Activated T-helper 17 cell treated with anti-CD3 and anti-CD28 coated beads, Interleukin-2, amount 50 U/mL, for 72 hours (primary cell): ENCODE measurements around the gene CIAO2A. TPM values are rescaled to one million over a fixed set of nuclear protein-coding genes. Genes with fewer than 3 reads are reported as not detected.
A peak's percentile ranks its signal among the peaks of the same experiment; 100 is the strongest.

Source experiments
- ATAC-seq: fragments of 150-1000 bp; cut with Tn5 transposase; replicated peaks from 2 replicates; pipeline ENCODE4 v1.10.0; 2021; ENCODE audit warnings: mild to moderate bottlenecking, moderate library complexity
- H3K27ac Mint-ChIP-seq: one replicate; pipeline ENCODE4 v1.8.0; 2022; ENCODE audit warnings: mixed read lengths
- H3K27me3 Mint-ChIP-seq: one replicate; pipeline ENCODE4 v1.8.0; 2022; ENCODE audit warnings: mixed read lengths
- H3K36me3 Mint-ChIP-seq: one replicate; pipeline ENCODE4 v1.8.0; 2022; ENCODE audit warnings: low read depth, mild to moderate bottlenecking, mixed read lengths
- H3K4me1 Mint-ChIP-seq: one replicate; pipeline ENCODE4 v1.8.0; 2022; ENCODE audit warnings: mixed read lengths
- H3K4me3 Mint-ChIP-seq: one replicate; pipeline ENCODE4 v1.8.0; 2022; ENCODE audit warnings: mild to moderate bottlenecking, mixed read lengths
- H3K9me3 Mint-ChIP-seq: one replicate; pipeline ENCODE4 v1.8.0; 2022; ENCODE audit warnings: mixed read lengths
- total RNA-seq, 2 donors: library from RNA; stranded (reverse); gene quantifications; one replicate each; pipeline ENCODE4 v1.2.3, GENCODE V29; 2022

The CIAO2A gene
- total RNA-seq, 2 donors from 2014 or later = 71.7 to 99.1 TPM

GRCh38 chr15:64048781-64049460, 44.7 kb downstream of the CIAO2A start:
- Mint-ChIP-seq H3K4me1 (peaks cover 5% of the 10 kb centered on the region), H3K9me3 (no peaks in the 10 kb centered on the region), H3K36me3 (no peaks in the 10 kb centered on the region), H3K27ac (no peak overlapping the region), H3K4me3 (no peak overlapping the region), H3K27me3 (peaks cover 8% of the 10 kb centered on the region)
- no peak for ATAC-seq

- ATAC-seq = peak; percentile 96
- Mint-ChIP-seq H3K4me3 (peak within 1 kb of the TSS; percentile 63), H3K27me3 (peaks cover 8% of the 10 kb centered on the region), H3K4me1 (peaks cover 5% of the 10 kb centered on the region), H3K36me3 (no peaks in the 10 kb centered on the region), H3K9me3 (no peaks in the 10 kb centered on the region), H3K27ac (peak within 1 kb of the TSS; percentile 33)
Observed at GRCh38 chr15:64046421-64047153, 47.1 kb downstream of the CIAO2A start, which contains the start of gene DAPK2. Gene DAPK2, minus strand, starts transcription at chr15:64046485. Its CDS starts 6,224 bp downstream, at chr15:64040261.

GRCh38 chr15:64045774-64046420, 47.7 kb downstream of the CIAO2A start:
- ATAC-seq = peak; percentile 53
- Mint-ChIP-seq H3K9me3 (no peaks in the 10 kb centered on the region), H3K36me3 (no peaks in the 10 kb centered on the region), H3K27ac (no peak overlapping the region), H3K27me3 (peaks cover 8% of the 10 kb centered on the region), H3K4me3 (peak overlapping the region; percentile 50), H3K4me1 (peaks cover 5% of the 10 kb centered on the region)

- Mint-ChIP-seq H3K4me3 (peak overlapping the region; percentile 50), H3K27me3 (peaks cover 8% of the 10 kb centered on the region), H3K27ac (no peak overlapping the region), H3K36me3 (no peaks in the 10 kb centered on the region), H3K4me1 (peaks cover 5% of the 10 kb centered on the region), H3K9me3 (no peaks in the 10 kb centered on the region)
- no peak for ATAC-seq
Observed at GRCh38 chr15:64045101-64045435, 48.6 kb downstream of the CIAO2A start.

- Mint-ChIP-seq H3K27me3 (peaks cover 8% of the 10 kb centered on the region), H3K4me3 (peak overlapping the region; percentile 50), H3K27ac (no peak overlapping the region), H3K36me3 (no peaks in the 10 kb centered on the region), H3K4me1 (peaks cover 5% of the 10 kb centered on the region), H3K9me3 (no peaks in the 10 kb centered on the region)
- no peak for ATAC-seq
Observed at GRCh38 chr15:64044300-64045100, 49.1 kb downstream of the CIAO2A start.

GRCh38 chr15:64038878-64039610, 54.6 kb downstream of the CIAO2A start:
- no peaks in the 10 kb centered on the region for H3K9me3 Mint-ChIP-seq

GRCh38 chr15:64037966-64038365, 55.7 kb downstream of the CIAO2A start:
- H3K4me3 Mint-ChIP-seq = no peak overlapping the region
- H3K4me1 Mint-ChIP-seq = no peaks in the 10 kb centered on the region
- no peaks in the 10 kb centered on the region for H3K9me3 Mint-ChIP-seq
- no peak for ATAC-seq
- H3K27me3 Mint-ChIP-seq = no peaks in the 10 kb centered on the region
- no peaks in the 10 kb centered on the region for H3K36me3 Mint-ChIP-seq
- H3K27ac Mint-ChIP-seq = no peak overlapping the region

More at GRCh38 chr15:64038878-64039610, 54.6 kb downstream of the CIAO2A start:
- Mint-ChIP-seq H3K4me1 (no peaks in the 10 kb centered on the region), H3K27me3 (no peaks in the 10 kb centered on the region), H3K4me3 (no peak overlapping the region), H3K27ac (peak overlapping the region; percentile 56), H3K36me3 (no peaks in the 10 kb centered on the region)
- ATAC-seq = no peak

GRCh38 chr15:64037116-64037515, 56.5 kb downstream of the CIAO2A start:
- no peak overlapping the region for H3K4me3 Mint-ChIP-seq
- no peaks in the 10 kb centered on the region for H3K4me1 Mint-ChIP-seq
- H3K27me3 Mint-ChIP-seq = no peaks in the 10 kb centered on the region
- no peaks in the 10 kb centered on the region for H3K9me3 Mint-ChIP-seq
- peak overlapping the region; percentile 0 for H3K27ac Mint-ChIP-seq
- no peaks in the 10 kb centered on the region for H3K36me3 Mint-ChIP-seq
- ATAC-seq = no peak

- no peak for ATAC-seq
- H3K4me3 Mint-ChIP-seq = no peak overlapping the region
Observed at GRCh38 chr15:64035525-64035924, 58.1 kb downstream of the CIAO2A start.

GRCh38 chr15:64034519-64034918, 59.1 kb downstream of the CIAO2A start:
- Mint-ChIP-seq H3K36me3 (no peaks in the 10 kb centered on the region), H3K27me3 (no peaks in the 10 kb centered on the region)

More at GRCh38 chr15:64035525-64035924, 58.1 kb downstream of the CIAO2A start:
- H3K4me1 Mint-ChIP-seq = no peaks in the 10 kb centered on the region
- no peaks in the 10 kb centered on the region for H3K27me3 Mint-ChIP-seq
- H3K27ac Mint-ChIP-seq = no peak overlapping the region
- H3K9me3 Mint-ChIP-seq = no peaks in the 10 kb centered on the region
- H3K36me3 Mint-ChIP-seq = no peaks in the 10 kb centered on the region

GRCh38 chr15:64032329-64032728, 61.3 kb downstream of the CIAO2A start:
- H3K27ac Mint-ChIP-seq = no peak overlapping the region
- H3K4me3 Mint-ChIP-seq = no peak overlapping the region
- peaks cover 4% of the 10 kb centered on the region for H3K4me1 Mint-ChIP-seq
- ATAC-seq = no peak
- H3K27me3 Mint-ChIP-seq = no peaks in the 10 kb centered on the region
- no peaks in the 10 kb centered on the region for H3K9me3 Mint-ChIP-seq
- no peaks in the 10 kb centered on the region for H3K36me3 Mint-ChIP-seq

More at GRCh38 chr15:64034519-64034918, 59.1 kb downstream of the CIAO2A start:
- Mint-ChIP-seq H3K27ac (no peak overlapping the region), H3K9me3 (no peaks in the 10 kb centered on the region), H3K4me3 (no peak overlapping the region), H3K4me1 (peaks cover under 1% of the 10 kb centered on the region)
- ATAC-seq = no peak

GRCh38 chr15:64030123-64030522, 63.5 kb downstream of the CIAO2A start:
- Mint-ChIP-seq H3K9me3 (no peaks in the 10 kb centered on the region), H3K27me3 (no peaks in the 10 kb centered on the region)

GRCh38 chr15:64029633-64030032, 64.0 kb downstream of the CIAO2A start:
- Mint-ChIP-seq H3K27ac (peak overlapping the region; percentile 63), H3K4me3 (no peak overlapping the region)

More at GRCh38 chr15:64030123-64030522, 63.5 kb downstream of the CIAO2A start:
- Mint-ChIP-seq H3K27ac (no peak overlapping the region), H3K4me3 (no peak overlapping the region), H3K4me1 (peaks cover 4% of the 10 kb centered on the region), H3K36me3 (no peaks in the 10 kb centered on the region)
- ATAC-seq = peak; percentile 28

More at GRCh38 chr15:64029633-64030032, 64.0 kb downstream of the CIAO2A start:
- Mint-ChIP-seq H3K9me3 (no peaks in the 10 kb centered on the region), H3K36me3 (no peaks in the 10 kb centered on the region), H3K27me3 (no peaks in the 10 kb centered on the region), H3K4me1 (peaks cover 4% of the 10 kb centered on the region)
- peak; percentile 77 for ATAC-seq
